Measurements from ENCODE around the gene SNAP47. TPM values are rescaled to one million over a fixed set of nuclear protein-coding genes. Genes with fewer than 3 reads are reported as not detected.

The SNAP47 gene
- total RNA-seq, 1 donor from 2014 or later = 32.2 TPM

GRCh38 chr1:227765261-227766014 lies 30.2 kb downstream of the SNAP47 start:
- H3K36me3 Mint-ChIP-seq (ENCODE audit: low read depth, unreplicated experiment) = peaks cover 26% of the 10 kb centered on the region
- H3K4me3 Mint-ChIP-seq (ENCODE audit: unreplicated experiment) = no peak overlapping the region
- no peak for TF ChIP-seq CTCF (IDR thresholded peaks at IDR 0.05; ENCODE audit: unreplicated experiment)
- no peaks in the 10 kb centered on the region for H3K9me3 Mint-ChIP-seq (ENCODE audit: unreplicated experiment)
- DNase-seq (ENCODE audit: low spot score) = no peak
- no peak overlapping the region for H3K27ac Mint-ChIP-seq (ENCODE audit: unreplicated experiment)
- peaks cover 2% of the 10 kb centered on the region for H3K27me3 Mint-ChIP-seq (ENCODE audit: unreplicated experiment)
- no peaks in the 10 kb centered on the region for H3K4me1 Mint-ChIP-seq (ENCODE audit: unreplicated experiment)

- H3K4me1 Mint-ChIP-seq (ENCODE audit: unreplicated experiment) = no peaks in the 10 kb centered on the region
- no peaks in the 10 kb centered on the region for H3K9me3 Mint-ChIP-seq (ENCODE audit: unreplicated experiment)
- H3K27me3 Mint-ChIP-seq (ENCODE audit: unreplicated experiment) = peaks cover 2% of the 10 kb centered on the region
- DNase-seq (ENCODE audit: low spot score) = no peak
- no peak overlapping the region for H3K27ac Mint-ChIP-seq (ENCODE audit: unreplicated experiment)
- TF ChIP-seq CTCF (IDR thresholded peaks at IDR 0.05; ENCODE audit: unreplicated experiment) = no peak
- H3K36me3 Mint-ChIP-seq (ENCODE audit: low read depth, unreplicated experiment) = peaks cover 24% of the 10 kb centered on the region
- peak overlapping the region; percentile 31 for H3K4me3 Mint-ChIP-seq (ENCODE audit: unreplicated experiment)
Observed at GRCh38 chr1:227766015-227766634, 30.9 kb downstream of the SNAP47 start.

GRCh38 chr1:227766653-227767277 lies 31.5 kb downstream of the SNAP47 start:
- Mint-ChIP-seq H3K36me3 (ENCODE audit: low read depth, unreplicated experiment) (peaks cover 24% of the 10 kb centered on the region), H3K9me3 (ENCODE audit: unreplicated experiment) (no peaks in the 10 kb centered on the region), H3K4me1 (ENCODE audit: unreplicated experiment) (no peaks in the 10 kb centered on the region), H3K27me3 (ENCODE audit: unreplicated experiment) (peaks cover 2% of the 10 kb centered on the region), H3K4me3 (ENCODE audit: unreplicated experiment) (peak overlapping the region; percentile 31), H3K27ac (ENCODE audit: unreplicated experiment) (no peak overlapping the region)
- no peak for DNase-seq (ENCODE audit: low spot score)
- no peak for TF ChIP-seq CTCF (IDR thresholded peaks at IDR 0.05; ENCODE audit: unreplicated experiment)

GRCh38 chr1:227767401-227768124 lies 32.3 kb downstream of the SNAP47 start:
- DNase-seq (ENCODE audit: low spot score) = no peak
- Mint-ChIP-seq H3K4me1 (ENCODE audit: unreplicated experiment) (no peaks in the 10 kb centered on the region), H3K36me3 (ENCODE audit: low read depth, unreplicated experiment) (peaks cover 24% of the 10 kb centered on the region), H3K27me3 (ENCODE audit: unreplicated experiment) (peaks cover 2% of the 10 kb centered on the region), H3K4me3 (ENCODE audit: unreplicated experiment) (no peak overlapping the region), H3K9me3 (ENCODE audit: unreplicated experiment) (no peaks in the 10 kb centered on the region), H3K27ac (ENCODE audit: unreplicated experiment) (no peak overlapping the region)
- no peak for TF ChIP-seq CTCF (IDR thresholded peaks at IDR 0.05; ENCODE audit: unreplicated experiment)

Measured in endothelial cell (in vitro differentiated cells).